OCI-LY1 (cell line): ENCODE measurements around the gene IFT43.

Experiments
- CTCF ChIP-seq: fragments of 200-600 bp; sonication (generic), shearing (Covaris generic); IDR thresholded peaks from 2 replicates; pipeline ENCODE4 v1.5.1; 2017; ENCODE audit warnings: mild to moderate bottlenecking, antibody characterized with exemption, low read length, moderate library complexity, mixed read lengths
- EZH2 ChIP-seq: fragments of 200-600 bp; sonication (generic), shearing (Covaris generic); IDR thresholded peaks from 2 replicates; pipeline ENCODE4 v1.8.0; 2017; ENCODE audit warnings: borderline replicate concordance, mixed run types, mild to moderate bottlenecking, antibody characterized with exemption, low read length, moderate library complexity, mixed read lengths

GRCh38 chr14:76083796-76084765 lies 98.5 kb downstream of the IFT43 start:
- no peak for TF ChIP-seq CTCF
- no peak for TF ChIP-seq EZH2
